Measurements from ENCODE around the gene TMEM109.

The TMEM109 gene

DNA sequence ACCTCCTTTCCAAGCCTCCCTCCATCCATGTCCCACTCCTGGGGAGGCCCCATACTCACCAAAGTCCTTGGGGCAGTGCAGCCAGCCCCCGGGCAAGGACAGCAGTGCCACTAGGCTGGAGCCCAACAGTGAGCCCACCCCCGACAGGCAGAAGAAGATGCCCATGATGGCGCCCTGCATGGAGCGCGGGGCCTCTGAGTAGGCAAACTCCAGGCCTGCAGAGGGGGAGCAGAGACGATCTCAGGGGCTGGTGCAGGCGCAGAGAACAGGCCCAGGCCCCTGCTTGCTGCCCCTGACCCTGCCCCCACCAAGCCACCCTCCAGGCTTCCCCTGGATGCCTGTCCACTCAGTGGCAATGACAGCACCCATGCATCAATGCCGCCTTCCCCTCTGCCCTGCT, 23.9 kb downstream of the TMEM109 start:
- DNase-seq (ENCODE audit: low read depth), result no peak
- TF ChIP-seq, protein P1, sequence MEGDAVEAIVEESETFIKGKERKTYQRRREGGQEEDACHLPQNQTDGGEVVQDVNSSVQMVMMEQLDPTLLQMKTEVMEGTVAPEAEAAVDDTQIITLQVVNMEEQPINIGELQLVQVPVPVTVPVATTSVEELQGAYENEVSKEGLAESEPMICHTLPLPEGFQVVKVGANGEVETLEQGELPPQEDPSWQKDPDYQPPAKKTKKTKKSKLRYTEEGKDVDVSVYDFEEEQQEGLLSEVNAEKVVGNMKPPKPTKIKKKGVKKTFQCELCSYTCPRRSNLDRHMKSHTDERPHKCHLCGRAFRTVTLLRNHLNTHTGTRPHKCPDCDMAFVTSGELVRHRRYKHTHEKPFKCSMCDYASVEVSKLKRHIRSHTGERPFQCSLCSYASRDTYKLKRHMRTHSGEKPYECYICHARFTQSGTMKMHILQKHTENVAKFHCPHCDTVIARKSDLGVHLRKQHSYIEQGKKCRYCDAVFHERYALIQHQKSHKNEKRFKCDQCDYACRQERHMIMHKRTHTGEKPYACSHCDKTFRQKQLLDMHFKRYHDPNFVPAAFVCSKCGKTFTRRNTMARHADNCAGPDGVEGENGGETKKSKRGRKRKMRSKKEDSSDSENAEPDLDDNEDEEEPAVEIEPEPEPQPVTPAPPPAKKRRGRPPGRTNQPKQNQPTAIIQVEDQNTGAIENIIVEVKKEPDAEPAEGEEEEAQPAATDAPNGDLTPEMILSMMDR (IDR thresholded peaks at IDR 0.05; ENCODE audit: insufficient read depth, low read depth, low read length, missing control alignments), result no peak
- no peak overlapping the region for H3K4me3 ChIP-seq (ENCODE audit: low read depth, low read length)

DNA sequence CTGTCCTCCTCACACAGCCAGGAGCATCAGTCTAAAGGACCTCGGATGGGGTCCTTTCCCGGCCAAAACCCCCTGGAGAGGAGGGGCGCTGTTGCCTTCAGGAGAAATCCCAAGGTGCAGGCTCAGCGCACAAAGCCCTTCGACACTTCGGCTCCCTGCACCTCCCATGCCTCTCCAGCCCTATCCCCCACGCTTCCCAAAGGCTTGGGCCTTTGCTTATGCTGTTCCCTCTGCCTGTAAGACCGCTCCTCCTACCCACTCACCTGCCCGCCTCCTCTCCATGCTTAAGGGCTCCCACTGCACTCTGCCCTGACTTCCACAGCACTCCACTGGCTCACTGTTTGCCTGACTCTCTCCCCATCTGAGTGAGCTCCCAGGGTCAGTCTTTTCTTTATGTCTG, 24.5 kb downstream of the TMEM109 start:
- no peak overlapping the region for H3K4me3 ChIP-seq (ENCODE audit: low read depth, low read length)
- no peak for DNase-seq (ENCODE audit: low read depth)
- TF ChIP-seq, protein P1 (IDR thresholded peaks at IDR 0.05; ENCODE audit: insufficient read depth, low read depth, low read length, missing control alignments), result no peak

DNA sequence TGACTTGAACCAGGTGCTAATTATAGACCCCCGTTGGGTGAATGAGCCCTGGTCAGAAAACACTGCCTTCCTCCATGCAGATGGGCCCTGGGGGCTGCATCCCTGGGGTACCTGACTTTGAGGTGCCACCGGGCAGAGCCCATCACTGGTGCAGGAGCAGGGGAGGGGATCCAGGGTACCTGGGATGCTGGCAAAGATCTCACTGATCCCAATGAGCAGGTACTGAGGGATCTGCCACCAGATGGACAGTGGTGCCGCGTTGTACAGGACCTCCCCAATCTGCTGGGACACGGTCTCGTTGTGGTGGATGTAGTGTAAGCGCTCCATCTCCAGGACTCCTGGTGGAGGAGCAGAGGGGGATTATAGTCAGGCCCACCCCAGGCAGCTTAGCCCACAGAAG, 25.3 kb downstream of the TMEM109 start:
- DNase-seq (ENCODE audit: low read depth), result no peak
- no peak overlapping the region for H3K4me3 ChIP-seq (ENCODE audit: low read depth, low read length)
- TF ChIP-seq, protein P1 (IDR thresholded peaks at IDR 0.05; ENCODE audit: insufficient read depth, low read depth, low read length, missing control alignments), result no peak

DNA sequence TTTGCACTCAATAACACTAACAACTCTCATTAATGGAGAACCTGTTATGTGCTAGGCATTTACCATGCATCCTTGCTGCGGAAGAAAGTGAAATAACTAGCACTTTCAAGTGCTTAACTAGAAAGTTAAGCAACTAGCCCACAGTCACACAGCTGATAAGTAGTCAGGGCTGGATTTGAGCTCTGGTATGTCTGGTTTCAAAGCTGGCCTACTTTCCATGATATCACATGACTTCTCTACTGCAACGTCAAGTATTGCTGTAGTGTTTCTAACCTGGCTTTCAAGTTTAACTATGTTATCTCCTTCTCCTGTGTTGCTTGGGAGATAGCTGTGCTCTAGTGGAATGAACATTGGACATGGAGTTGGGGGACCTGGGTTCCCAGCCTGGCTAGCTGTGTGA, 25.9 kb downstream of the TMEM109 start:
- TF ChIP-seq, protein P1 (IDR thresholded peaks at IDR 0.05; ENCODE audit: insufficient read depth, low read depth, low read length, missing control alignments), result no peak
- no peak overlapping the region for H3K4me3 ChIP-seq (ENCODE audit: low read depth, low read length)
- no peak for DNase-seq (ENCODE audit: low read depth)

DNA sequence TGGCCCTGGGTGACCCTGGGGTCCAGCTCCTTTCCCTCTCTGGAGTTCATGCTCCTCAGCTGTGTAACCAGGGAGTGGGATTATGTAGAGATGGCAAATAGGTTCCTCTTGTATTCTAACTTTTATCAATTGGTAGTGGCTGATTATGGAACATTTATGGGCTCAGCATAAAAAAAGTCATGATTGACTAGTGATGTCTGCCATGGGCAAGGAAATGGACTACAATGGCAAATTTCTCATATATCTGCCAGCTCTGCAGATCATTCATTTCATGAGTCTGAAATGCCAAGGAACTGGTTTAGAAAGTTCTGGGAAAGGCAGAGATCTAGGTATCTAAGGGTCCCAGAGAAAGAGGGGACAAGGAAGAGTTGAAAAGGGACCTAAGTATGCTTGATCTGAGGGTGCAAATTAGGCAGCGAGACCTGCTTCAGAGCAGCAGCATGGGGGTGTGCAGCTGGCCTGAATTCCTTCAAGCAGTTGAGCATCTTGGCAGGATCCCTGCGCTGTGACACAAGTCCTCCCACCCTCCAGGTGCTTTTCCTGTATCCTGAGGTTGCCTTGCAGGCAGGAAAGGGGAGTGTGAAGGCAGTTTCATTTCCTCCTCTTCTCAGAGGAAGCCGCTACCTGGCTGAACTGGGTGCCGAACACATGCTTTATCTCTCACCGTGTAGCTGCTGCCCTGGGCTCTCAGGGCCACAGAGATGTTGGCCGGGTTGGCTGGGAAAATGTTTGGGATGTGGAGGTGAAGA, 27.6 kb downstream of the TMEM109 start:
- H3K4me3 ChIP-seq (ENCODE audit: low read depth, low read length), result no peak overlapping the region
- TF ChIP-seq, protein P1 (IDR thresholded peaks at IDR 0.05; ENCODE audit: insufficient read depth, low read depth, low read length, missing control alignments), result no peak
- DNase-seq (ENCODE audit: low read depth), result no peak

DNA sequence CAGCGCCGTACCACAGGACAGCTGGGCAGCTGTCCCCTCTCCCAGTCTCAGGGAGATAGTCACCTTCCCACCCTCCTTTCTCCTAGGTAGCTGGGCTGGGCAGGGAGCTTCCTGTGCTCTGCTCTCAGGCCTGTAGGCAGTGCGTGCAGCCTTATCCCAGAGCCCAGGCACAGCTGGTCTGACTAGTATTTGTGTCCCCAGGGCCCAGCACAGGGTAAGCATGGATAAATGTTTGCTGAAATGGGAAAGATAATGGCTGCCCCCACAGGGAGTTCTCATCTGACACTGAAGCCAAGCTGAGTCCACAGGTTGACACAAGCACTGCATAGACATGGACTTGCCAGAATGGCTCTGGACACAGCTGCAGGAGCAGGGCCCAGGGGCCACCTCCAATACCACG, 28.3 kb downstream of the TMEM109 start:
- TF ChIP-seq, protein P1 (IDR thresholded peaks at IDR 0.05; ENCODE audit: insufficient read depth, low read depth, low read length, missing control alignments), result no peak
- no peak overlapping the region for H3K4me3 ChIP-seq (ENCODE audit: low read depth, low read length)
- DNase-seq (ENCODE audit: low read depth), result no peak
